Activated B cell treated with CpG ODN at 0.5 μM for 24 hours (primary cell): ENCODE results near the gene RNGTT. TPM values are rescaled to one million over a fixed set of nuclear protein-coding genes. Genes with fewer than 3 reads are reported as not detected.

Experiments
- ATAC-seq: fragments of 200-7000 bp; cut with Tn5 transposase; one replicate; pipeline ENCODE4 v1.10.0; 2021; ENCODE audit warnings: low read depth, mild to moderate bottlenecking, moderate library complexity
- CTCF ChIA-PET: fragments of 350-600 bp; sonication (Branson Sonifier 250); formaldehyde crosslinking; loops from one replicate; lab custom pipeline; 2021; ENCODE audit warnings: antibody characterized with exemption; lab: Charles Lee
- POLR2A ChIA-PET: fragments of 350-600 bp; sonication (Branson Sonifier 250); formaldehyde crosslinking; loops from one replicate; lab custom pipeline; 2021; ENCODE audit warnings: antibody characterized with exemption; lab: Charles Lee
- DNase-seq: peaks from one replicate; pipeline ENCODE4 v3.0.0; 2022
- H3K27ac Mint-ChIP-seq: one replicate; pipeline ENCODE4 v1.8.0; 2020; ENCODE audit warnings: mixed read lengths
- H3K27me3 Mint-ChIP-seq: one replicate; pipeline ENCODE4 v1.8.0; 2021; ENCODE audit warnings: mixed read lengths
- H3K36me3 Mint-ChIP-seq: one replicate; pipeline ENCODE4 v1.8.0; 2021; ENCODE audit warnings: low read depth, mixed read lengths
- H3K4me1 Mint-ChIP-seq: one replicate; pipeline ENCODE4 v1.8.0; 2021; ENCODE audit warnings: mixed read lengths
- H3K4me3 Mint-ChIP-seq: one replicate; pipeline ENCODE4 v1.8.0; 2020; ENCODE audit warnings: mild to moderate bottlenecking, mixed read lengths
- H3K9me3 Mint-ChIP-seq: one replicate; pipeline ENCODE4 v1.8.0; 2020; ENCODE audit warnings: mixed read lengths
- CTCF ChIP-seq: fragments of 200-600 bp; IDR thresholded peaks from one replicate; pipeline ENCODE4 v1.8.0; 2022; ENCODE audit warnings: antibody characterized with exemption, mild to moderate bottlenecking
- intact Hi-C: fragments of 100-400 bp; cut with micrococcal nuclease; formaldehyde crosslinking; loops from one replicate; pipeline ENCODE4 v1.15.1; 2024
- total RNA-seq: library from RNA; stranded (reverse); gene quantifications from 2 replicates; pipeline ENCODE4 v1.2.3, GENCODE V29; 2022

The RNGTT gene
- total RNA-seq, 1 donor from 2014 or later: 25.9 TPM

- peaks cover 14% of the 10 kb centered on the region for H3K36me3 Mint-ChIP-seq
- H3K4me1 Mint-ChIP-seq: peaks cover 39% of the 10 kb centered on the region
- ChIA-PET POLR2A (interaction anchor here (0.9 to 1.9 kb wide), 5 partner anchors 12 to 674 kb away, joined by 3 to 67 read pairs (median 7); partner anchors contain the start of genes LYRM2, PM20D2 and PNRC1), CTCF (interaction anchor here (2.9 kb wide), 1 partner anchor 18 kb away, joined by 7 read pairs; no protein-coding TSS in a partner anchor)
- no peaks in the 10 kb centered on the region for H3K27me3 Mint-ChIP-seq
- no peak for DNase-seq
- no peak for TF ChIP-seq CTCF
- no peak for ATAC-seq
- no peak overlapping the region for H3K27ac Mint-ChIP-seq
- H3K4me3 Mint-ChIP-seq: peak overlapping the region; percentile 99
- peaks cover 8% of the 10 kb centered on the region for H3K9me3 Mint-ChIP-seq
- intact Hi-C loops: loop anchor here (5.0 to 10.0 kb wide), 2 partner anchors 863 to 1810 kb away; partner anchors contain the start of genes CASP8AP2 and ZNF292
Measured at GRCh38 chr6:88964509-88964908, 1.1 kb upstream of the RNGTT start.

- H3K27me3 Mint-ChIP-seq: no peaks in the 10 kb centered on the region
- intact Hi-C loops: no loop called here
- H3K27ac Mint-ChIP-seq: no peak overlapping the region
- H3K4me1 Mint-ChIP-seq: peaks cover 57% of the 10 kb centered on the region
- H3K9me3 Mint-ChIP-seq: peaks cover 6% of the 10 kb centered on the region
- ChIA-PET CTCF (no interaction called here), POLR2A (no interaction called here)
- DNase-seq (no peak), ATAC-seq (no peak)
- H3K36me3 Mint-ChIP-seq: peaks cover 27% of the 10 kb centered on the region
- no peak for TF ChIP-seq CTCF
- H3K4me3 Mint-ChIP-seq: no peak overlapping the region
Measured at GRCh38 chr6:88958842-88959241, 4.6 kb downstream of the RNGTT start.

GRCh38 chr6:88953550-88954386, 9.7 kb downstream of the RNGTT start:
- Mint-ChIP-seq H3K27ac (no peak overlapping the region), H3K9me3 (peaks cover 16% of the 10 kb centered on the region), H3K4me1 (peaks cover 26% of the 10 kb centered on the region), H3K27me3 (no peaks in the 10 kb centered on the region), H3K4me3 (no peak overlapping the region), H3K36me3 (peaks cover 44% of the 10 kb centered on the region)
- TF ChIP-seq CTCF: no peak
- ChIA-PET POLR2A (no interaction called here), CTCF (no interaction called here)
- DNase-seq (no peak), ATAC-seq (no peak)
- intact Hi-C loops: no loop called here

- POLR2A ChIA-PET: interaction anchor here (0.9 kb wide), 1 partner anchor 12 kb away, joined by 3 read pairs; the partner anchor contains the start of gene RNGTT
- CTCF ChIA-PET: no interaction called here
- intact Hi-C loops: no loop called here
- Mint-ChIP-seq H3K27me3 (no peaks in the 10 kb centered on the region), H3K4me1 (peaks cover 13% of the 10 kb centered on the region), H3K36me3 (peaks cover 41% of the 10 kb centered on the region), H3K27ac (no peak overlapping the region), H3K9me3 (peaks cover 16% of the 10 kb centered on the region), H3K4me3 (no peak overlapping the region)
- TF ChIP-seq CTCF: no peak
- DNase-seq (no peak), ATAC-seq (no peak)
Measured at GRCh38 chr6:88952065-88952704, 11.2 kb downstream of the RNGTT start.

- ATAC-seq (no peak), DNase-seq (no peak)
- ChIA-PET CTCF (no interaction called here), POLR2A (no interaction called here)
- intact Hi-C loops: no loop called here
- H3K27me3 Mint-ChIP-seq: no peaks in the 10 kb centered on the region
- peaks cover 7% of the 10 kb centered on the region for H3K36me3 Mint-ChIP-seq
- no peak for TF ChIP-seq CTCF
- H3K4me3 Mint-ChIP-seq: no peak overlapping the region
- H3K4me1 Mint-ChIP-seq: peaks cover 2% of the 10 kb centered on the region
- no peaks in the 10 kb centered on the region for H3K9me3 Mint-ChIP-seq
- no peak overlapping the region for H3K27ac Mint-ChIP-seq
Measured at GRCh38 chr6:88945415-88946008, 17.9 kb downstream of the RNGTT start.
